ENCODE data around the gene SFXN5. TPM values are rescaled to one million over a fixed set of nuclear protein-coding genes. Genes with fewer than 3 reads are reported as not detected.
"Not testable (repeated sequence)": the region's sequence is repeated elsewhere in the genome, so short reads cannot be mapped to it uniquely, and the experiment has no call there.

The SFXN5 gene
- total and polyA plus RNA-seq, 11 donors, result 6.0 to 12.5 (median 8.7) TPM

DNA sequence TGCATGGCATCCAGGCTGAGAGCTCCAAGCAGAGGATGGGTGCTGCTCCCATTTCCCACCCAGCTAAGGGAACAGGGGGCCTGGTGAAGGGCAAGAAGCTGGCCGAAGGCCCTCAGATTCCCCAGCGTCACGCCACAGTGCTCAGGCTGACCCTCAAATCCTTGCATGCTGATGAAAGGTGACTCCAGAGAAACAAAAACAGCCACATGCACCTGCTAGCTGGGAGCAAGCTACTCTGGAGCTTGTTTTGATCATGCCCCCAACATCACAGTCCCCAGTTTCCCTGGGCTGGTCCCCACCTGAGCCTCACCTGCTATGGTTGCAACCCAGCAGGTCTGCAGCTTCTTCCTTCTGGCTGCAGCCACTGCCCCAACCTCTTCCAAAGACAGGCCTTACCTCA lies 28.0 kb upstream of the SFXN5 start:
- H3K27me3 ChIP-seq, result no peaks in the 10 kb centered on the region
- H3K4me1 ChIP-seq, result peaks cover 0 to 29% (median 15%) of the 10 kb centered on the region in 12 donors
- intact Hi-C loops (cut with DNase I), result no loop called here
- no peaks in the 10 kb centered on the region for H3K9me3 ChIP-seq
- ATAC-seq, result no peak
- H3K4me3 ChIP-seq, result no peak overlapping the region
- TF ChIP-seq, protein P1, sequence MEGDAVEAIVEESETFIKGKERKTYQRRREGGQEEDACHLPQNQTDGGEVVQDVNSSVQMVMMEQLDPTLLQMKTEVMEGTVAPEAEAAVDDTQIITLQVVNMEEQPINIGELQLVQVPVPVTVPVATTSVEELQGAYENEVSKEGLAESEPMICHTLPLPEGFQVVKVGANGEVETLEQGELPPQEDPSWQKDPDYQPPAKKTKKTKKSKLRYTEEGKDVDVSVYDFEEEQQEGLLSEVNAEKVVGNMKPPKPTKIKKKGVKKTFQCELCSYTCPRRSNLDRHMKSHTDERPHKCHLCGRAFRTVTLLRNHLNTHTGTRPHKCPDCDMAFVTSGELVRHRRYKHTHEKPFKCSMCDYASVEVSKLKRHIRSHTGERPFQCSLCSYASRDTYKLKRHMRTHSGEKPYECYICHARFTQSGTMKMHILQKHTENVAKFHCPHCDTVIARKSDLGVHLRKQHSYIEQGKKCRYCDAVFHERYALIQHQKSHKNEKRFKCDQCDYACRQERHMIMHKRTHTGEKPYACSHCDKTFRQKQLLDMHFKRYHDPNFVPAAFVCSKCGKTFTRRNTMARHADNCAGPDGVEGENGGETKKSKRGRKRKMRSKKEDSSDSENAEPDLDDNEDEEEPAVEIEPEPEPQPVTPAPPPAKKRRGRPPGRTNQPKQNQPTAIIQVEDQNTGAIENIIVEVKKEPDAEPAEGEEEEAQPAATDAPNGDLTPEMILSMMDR (IDR thresholded peaks at IDR 0.05), result no peak
- no peak for TF ChIP-seq POLR2A (IDR thresholded peaks at IDR 0.05)
- 89 to 100% (median 97%) methylated on average over 3 of the region's 3 CpGs for WGBS, 4 donors
- peak in 2 of 5 donors; percentile 17 to 33 for DNase-seq
- no peaks in the 10 kb centered on the region for H3K36me3 ChIP-seq
- H3K27ac ChIP-seq, result no peak overlapping the region

DNA sequence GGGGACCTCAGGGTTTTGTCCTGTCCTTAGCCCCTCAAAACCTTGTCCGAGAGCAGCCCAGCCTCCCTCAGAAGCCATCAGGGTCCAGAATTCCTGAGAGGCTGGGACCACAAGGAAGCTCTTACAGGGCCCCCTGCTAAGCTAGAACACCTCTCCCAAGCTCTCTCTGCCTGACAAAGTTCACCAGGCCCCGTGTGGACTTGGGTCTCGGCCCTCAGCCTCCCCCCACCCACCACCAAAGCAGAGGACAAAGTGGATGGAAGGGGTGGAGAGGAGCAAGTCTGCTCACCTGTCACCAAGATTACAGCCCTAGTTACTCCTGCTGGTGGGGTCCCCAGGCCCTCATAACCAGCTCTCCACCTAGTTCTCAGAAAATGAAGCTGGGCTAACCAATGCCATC lies 24.4 kb upstream of the SFXN5 start:
- Histone ChIP-seq H3K36me3 (no peaks in the 10 kb centered on the region), H3K9me3 (no peaks in the 10 kb centered on the region), H3K4me3 (no peak overlapping the region), H3K4me1 (peaks cover 3 to 40% (median 27%) of the 10 kb centered on the region in 12 donors), H3K27me3 (no peaks in the 10 kb centered on the region), H3K27ac (no peak overlapping the region)
- peak in 1 of 5 donors; percentile 9 for DNase-seq
- no peak for TF ChIP-seq POLR2A (IDR thresholded peaks at IDR 0.05)
- TF ChIP-seq, protein P1 (IDR thresholded peaks at IDR 0.05), result no peak
- ATAC-seq, result no peak
- intact Hi-C loops (cut with DNase I), result no loop called here
- 75 to 100% (median 87%) methylated on average over 2 to 3 of the region's 3 CpGs for WGBS, 4 donors

DNA sequence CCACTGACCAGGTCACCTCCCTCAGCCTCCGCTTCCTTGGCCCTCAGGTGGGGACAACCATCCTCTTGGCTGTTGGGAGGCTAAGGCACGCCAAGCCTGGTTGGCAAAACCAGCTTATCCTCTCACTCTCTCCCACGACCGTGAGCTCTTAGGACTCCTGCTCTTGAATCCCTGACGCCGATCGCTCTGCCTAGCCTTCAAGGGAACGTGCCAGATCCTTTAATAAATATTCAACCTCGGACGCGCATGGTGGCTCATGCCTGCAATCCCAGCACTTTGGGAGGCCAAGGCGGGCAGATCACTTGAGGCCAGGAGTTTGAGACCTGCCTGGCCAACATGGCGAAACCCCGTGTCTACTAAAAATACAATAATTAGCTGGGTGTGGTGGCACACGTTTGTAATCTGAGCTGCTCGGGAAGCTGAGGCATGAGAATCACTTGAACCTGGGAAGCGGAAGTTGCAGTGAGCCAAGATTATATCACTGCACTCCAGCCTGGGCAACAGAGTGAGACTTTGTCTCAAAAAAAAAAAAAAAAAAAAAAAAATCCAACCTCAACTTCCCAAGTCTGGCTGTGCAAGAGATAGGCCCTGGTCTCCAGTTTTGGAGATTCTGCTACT lies 22.2 kb upstream of the SFXN5 start:
- Histone ChIP-seq H3K4me1 (peaks cover 3 to 61% (median 42%) of the 10 kb centered on the region in 12 donors), H3K27ac (peak overlapping the region in 1 of 12 donors; percentile 1)
- intact Hi-C loops (cut with DNase I); ATAC-seq; H3K9me3 ChIP-seq; H3K27me3 ChIP-seq; H3K4me3 ChIP-seq; H3K36me3 ChIP-seq: not testable (repeated sequence)
- peak in 1 of 5 donors; percentile 10 for DNase-seq
- 76 to 83% (median 81%) methylated on average over 17 of the region's 17 CpGs for WGBS, 4 donors

DNA sequence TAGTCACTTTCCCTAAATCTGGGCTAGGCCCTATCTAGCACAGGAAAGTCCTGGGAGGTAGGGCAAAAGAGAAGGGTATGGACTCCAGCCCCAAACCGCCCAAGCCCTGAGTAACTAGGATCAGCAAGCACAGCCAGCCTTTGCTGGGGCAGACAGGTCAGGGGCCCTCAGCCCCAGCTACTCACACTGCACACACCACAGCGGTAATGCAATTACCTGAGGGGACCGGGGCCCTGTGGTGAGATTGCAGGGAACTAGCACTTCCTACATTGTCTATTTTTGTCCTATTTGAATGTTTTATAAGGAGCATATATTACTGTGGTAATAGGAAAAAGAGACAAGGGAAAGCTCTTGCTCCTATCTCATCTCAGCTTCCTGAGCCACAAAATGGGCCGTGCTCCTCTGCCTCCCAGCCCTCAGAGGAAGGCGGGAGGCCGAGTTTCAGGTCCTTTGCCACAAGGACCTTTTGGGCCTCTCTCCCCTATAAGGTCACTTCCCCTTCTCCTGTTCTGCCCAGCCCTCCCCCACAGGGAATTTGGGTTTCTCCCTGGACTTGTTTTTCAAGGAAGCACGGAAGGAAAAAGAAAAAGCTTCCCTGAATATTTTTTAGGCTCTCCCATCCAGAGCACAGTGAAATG lies 20.8 kb upstream of the SFXN5 start:
- Histone ChIP-seq H3K9me3 (no peaks in the 10 kb centered on the region), H3K27ac (no peak overlapping the region), H3K27me3 (no peaks in the 10 kb centered on the region), H3K36me3 (peaks cover 0 to 17% (median 13%) of the 10 kb centered on the region in 9 donors), H3K4me3 (no peak overlapping the region), H3K4me1 (peaks cover 3 to 64% (median 43%) of the 10 kb centered on the region in 12 donors)
- DNase-seq, result no peak
- TF ChIP-seq, protein P1 (IDR thresholded peaks at IDR 0.05), result no peak
- TF ChIP-seq POLR2A (IDR thresholded peaks at IDR 0.05), result no peak
- no peak for ATAC-seq
- intact Hi-C loops (cut with DNase I), result no loop called here
- 55 to 61% (median 59%) methylated on average over 7 of the region's 7 CpGs for WGBS, 4 donors

All from heart left ventricle (tissue), 16 donors.